ENCODE results near the gene HERPUD2. TPM values are rescaled to one million over a fixed set of nuclear protein-coding genes. Genes with fewer than 3 reads are reported as not detected.

HERPUD2 gene
- total and polyA plus RNA-seq, 2 of the 4 experiments (the other 2 are of a cell fraction), result 22.2 to 27.2 TPM

GRCh38 chr7:35623381-35623780 lies 71.6 kb downstream of the HERPUD2 start:
- Histone ChIP-seq H3K4me3 (ENCODE audit: insufficient read depth, low read depth, low read length) (no peak overlapping the region), H2BK20ac (ENCODE audit: low read depth, low read length) (no peak overlapping the region), H3K18ac (ENCODE audit: low read depth, low read length) (no peak overlapping the region), H3K4me2 (ENCODE audit: low read depth, low read length) (no peak overlapping the region), H4K20me1 (ENCODE audit: insufficient read depth, low read length) (no peaks in the 10 kb centered on the region), H3K36me3 (ENCODE audit: control insufficient read depth, insufficient read depth, low read length) (no peaks in the 10 kb centered on the region), H4K8ac (ENCODE audit: low read depth in 2 of 2, low read length in 2 of 2) (no peak overlapping the region), H3K14ac (replicated peaks; ENCODE audit: low read depth, low read length) (no peak overlapping the region), H2BK15ac (ENCODE audit: low read depth, low read length) (no peak overlapping the region), H4K91ac (ENCODE audit: insufficient read depth, low read depth, low read length) (no peak overlapping the region), H2AK9ac (replicated peaks; ENCODE audit: low read depth, low read length, poor library complexity) (no peak overlapping the region), H3K27me3 (ENCODE audit: control insufficient read depth, insufficient read depth, low read length) (no peaks in the 10 kb centered on the region), H4K5ac (ENCODE audit: low read depth, low read length) (no peak overlapping the region), H2AFZ (replicated peaks; ENCODE audit: low read length, poor library complexity) (no peak overlapping the region), H3K56ac (ENCODE audit: extremely low read depth, insufficient read depth, low read length) (no peak overlapping the region), H3K4ac (ENCODE audit: low read depth, low read length) (no peak overlapping the region), H3K9ac (ENCODE audit: low read depth, low read length) (no peak overlapping the region), H3K4me1 (ENCODE audit: control insufficient read depth, insufficient read depth, low read length) (no peaks in the 10 kb centered on the region; the same call in 1 of the 2 replicates), H3K9me3 (ENCODE audit: control insufficient read depth, insufficient read depth, low read length) (no peaks in the 10 kb centered on the region), H2BK120ac (ENCODE audit: low read depth, low read length) (no peak overlapping the region), H3K9me1 (ENCODE audit: insufficient read depth, low read length) (no peaks in the 10 kb centered on the region), H2AK5ac (ENCODE audit: low read depth, low read length) (no peak overlapping the region), H3K23ac (ENCODE audit: low read depth, low read length) (no peak overlapping the region), H2BK5ac (ENCODE audit: low read depth, low read length, poor library complexity, severe bottlenecking) (no peak overlapping the region), H3K27ac (ENCODE audit: insufficient read depth, low read length) (no peak overlapping the region), H3K79me1 (ENCODE audit: low read depth in 1 of 2, low read length in 2 of 2) (no peaks in the 10 kb centered on the region)
- ChIA-PET POLR2A (ENCODE audit: unreplicated experiment) (no interaction called here), CTCF (interaction anchor here (0.7 to 3.4 kb wide), 6 partner anchors 12 to 1956 kb away, joined by 3 to 19 read pairs (median 4); no protein-coding TSS in a partner anchor)
- no CpG with 5 or more reads among the region's 2 CpGs for WGBS, 2 experiments (ENCODE audit: extremely low coverage in 2 of 2, insufficient read length in 1 of 2)
- intact Hi-C loops (cut with micrococcal nuclease), result loop anchor here (5.0 kb wide), 1 partner anchor 101 kb away; no protein-coding TSS in a partner anchor
- in situ Hi-C loops (cut with MboI; ENCODE audit: low sequenced_read_pairs), result loop anchor here (5.0 kb wide), 1 partner anchor 201 kb away; no protein-coding TSS in a partner anchor
- ATAC-seq (ENCODE audit: low read depth), result no peak
- DNase-seq, result no peak
- no peak for TF ChIP-seq CTCF (conservative IDR thresholded peaks at IDR 0.05; ENCODE audit: low read depth, low read length)
- no peak for TF ChIP-seq ELK1 (IDR thresholded peaks at IDR 0.05; ENCODE audit: borderline replicate concordance, low read depth, low read length)
- TF ChIP-seq RAD21 (IDR thresholded peaks at IDR 0.05; ENCODE audit: low read length), result no peak
- TF ChIP-seq RCOR1 (IDR thresholded peaks at IDR 0.05; ENCODE audit: insufficient replicate concordance, low read length), result no peak
- no peak for TF ChIP-seq NFE2L2 (IDR thresholded peaks at IDR 0.05; ENCODE audit: low read depth, low read length)
- TF ChIP-seq BHLHE40 (IDR thresholded peaks at IDR 0.05; ENCODE audit: low read depth, low read length), result no peak
- no peak for TF ChIP-seq POLR2A (IDR thresholded peaks at IDR 0.05; ENCODE audit: low read depth, low read length)
- no peak for TF ChIP-seq SMC3 (IDR thresholded peaks at IDR 0.05; ENCODE audit: low read depth, low read length)
- TF ChIP-seq MXI1 (IDR thresholded peaks at IDR 0.05; ENCODE audit: borderline replicate concordance, low read depth, low read length), result no peak
- no peak for TF ChIP-seq FOS (IDR thresholded peaks at IDR 0.05; ENCODE audit: low read depth, low read length)
- TF ChIP-seq USF2 (IDR thresholded peaks at IDR 0.05; ENCODE audit: low read depth, low read length), result no peak
- BruUV-seq (replicated peaks), result no TSS peak
- dilution Hi-C loops (cut with HindIII; ENCODE audit: low sequenced_read_pairs, unreplicated experiment), result no loop called here
